Esophagus squamous epithelium (tissue), 4 donors: Measurements from ENCODE around the gene DOCK2.

Experiments used
- CTCF ChIP-seq, 6 experiments: fragments of 450-650 bp in 4 of 6; fragments of 200-600 bp in 2 of 6; sonication (generic) in 2 of 6; IDR thresholded peaks; one replicate each; pipeline ENCODE4 v1.5.1; 2016 to 2019; ENCODE audit warnings: antibody characterized with exemption in 6 of 6, mild to moderate bottlenecking in 4 of 6, moderate library complexity in 4 of 6
- POLR2A ChIP-seq, 4 donors: fragments of 450-650 bp; IDR thresholded peaks; one replicate each; pipeline ENCODE4 v1.6.1; 2017; ENCODE audit warnings: antibody characterized with exemption in 4 of 4, mild to moderate bottlenecking in 4 of 4, moderate library complexity in 3 of 4

DNA sequence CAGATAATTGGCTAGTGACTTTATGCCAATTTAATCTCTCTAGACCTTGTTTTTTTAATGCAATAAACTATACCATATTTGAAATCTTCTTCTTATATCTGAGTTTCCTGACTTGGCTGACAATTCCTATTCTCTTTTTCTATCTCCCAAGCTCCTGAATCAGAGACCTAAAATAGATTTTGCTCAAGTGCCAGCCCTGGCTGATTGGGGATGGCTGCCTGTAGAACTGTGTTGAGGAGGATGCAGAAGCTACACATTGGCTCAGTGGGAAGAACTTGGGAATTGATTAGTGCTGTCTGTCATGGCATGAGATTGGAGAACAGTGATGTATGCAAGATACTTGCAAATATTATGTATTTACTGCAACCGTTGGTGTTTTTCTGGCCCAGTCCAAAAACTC lies 210.4 kb downstream of the DOCK2 start:
- TF ChIP-seq CTCF (IDR thresholded peaks at IDR 0.05) (no peak), POLR2A (IDR thresholded peaks at IDR 0.05) (no peak)
